SU-DHL-6 (cell line): ENCODE results near the gene AFF4.

Source experiments
- H2AFZ ChIP-seq: fragments of 200-600 bp; sonication (generic); 2 replicates; pipeline ENCODE4 v1.6.1; 2014; ENCODE audit warnings: low read depth, mild to moderate bottlenecking, moderate library complexity, mixed read lengths, antibody characterized with exemption, low read length; ENCODE audit not compliant: severe bottlenecking
- H3F3A ChIP-seq: fragments of 200-600 bp; shearing (Covaris generic); 2 replicates; pipeline ENCODE4 v1.6.0; 2016; ENCODE audit warnings: antibody characterized with exemption, mild to moderate bottlenecking; ENCODE audit not compliant: insufficient read depth
- H3K27ac ChIP-seq: fragments of 200-600 bp; sonication (generic); 2 replicates; pipeline ENCODE4 v1.5.1; 2016; ENCODE audit warnings: low read depth, mild to moderate bottlenecking, low read length, moderate library complexity, mixed read lengths
- H3K27me3 ChIP-seq: fragments of 200-600 bp; sonication (generic), shearing (Covaris generic); 2 replicates; pipeline ENCODE4 v1.6.0; 2014; ENCODE audit warnings: mild to moderate bottlenecking, low read length
- H3K36me3 ChIP-seq: fragments of 200-600 bp; sonication (generic); 2 replicates; pipeline ENCODE4 v1.6.1; 2014; ENCODE audit warnings: mild to moderate bottlenecking, low read length, mixed read lengths
- H3K4me2 ChIP-seq: fragments of 300-600, 200-600 bp; shearing (Covaris generic), sonication (generic); 2 replicates; pipeline ENCODE4 v1.6.0; 2014; ENCODE audit warnings: low read length, low read depth, mild to moderate bottlenecking; ENCODE audit not compliant: poor library complexity, severe bottlenecking
- H3K4me3 ChIP-seq: fragments of 200-600 bp; sonication (generic); 2 replicates; pipeline ENCODE4 v1.5.1; 2014; ENCODE audit warnings: antibody characterized with exemption, low read length, mild to moderate bottlenecking, mixed read lengths; ENCODE audit not compliant: insufficient read depth, poor library complexity, severe bottlenecking
- H3K79me2 ChIP-seq: fragments of 200-600 bp; sonication (generic); 2 replicates; pipeline ENCODE4 v1.6.1; 2014; ENCODE audit warnings: mild to moderate bottlenecking, low read length, moderate library complexity; ENCODE audit not compliant: insufficient read depth
- H3K9ac ChIP-seq: fragments of 200-600 bp; sonication (generic); 2 replicates; pipeline ENCODE4 v1.7.0; 2014; ENCODE audit warnings: mild to moderate bottlenecking, low read length
- H3K9me2 ChIP-seq: fragments of 200-600 bp; sonication (generic); replicated peaks from 2 replicates; pipeline ENCODE4 v1.6.1; 2014; ENCODE audit warnings: low read length; ENCODE audit not compliant: insufficient read depth
- H3K9me3 ChIP-seq: fragments of 200-600 bp; sonication (generic); 2 replicates; pipeline ENCODE4 v1.6.1; 2014; ENCODE audit warnings: low read length, mixed read lengths; ENCODE audit not compliant: insufficient read depth
- H4K20me1 ChIP-seq: fragments of 200-600 bp; sonication (generic); 2 replicates; pipeline ENCODE4 v1.6.1; 2014; ENCODE audit warnings: low read depth, mild to moderate bottlenecking, antibody characterized with exemption, low read length, moderate library complexity, mixed read lengths
- EZH2phosphoT487 ChIP-seq: fragments of 200-600 bp; sonication (generic), shearing (Covaris generic); conservative IDR thresholded peaks from 2 replicates; pipeline ENCODE4 v1.6.1; 2018; ENCODE audit warnings: mild to moderate bottlenecking, antibody characterized with exemption, low read length, moderate library complexity, mixed read lengths
- TF ChIP-seq, protein P1 (sequence below): fragments of 200-600 bp; sonication (generic); IDR thresholded peaks from one replicate; pipeline ENCODE4 v1.5.1; 2017; ENCODE audit warnings: antibody characterized with exemption, mild to moderate bottlenecking, low read length, moderate library complexity; ENCODE audit not compliant: insufficient read depth, poor library complexity, severe bottlenecking

The AFF4 gene

DNA sequence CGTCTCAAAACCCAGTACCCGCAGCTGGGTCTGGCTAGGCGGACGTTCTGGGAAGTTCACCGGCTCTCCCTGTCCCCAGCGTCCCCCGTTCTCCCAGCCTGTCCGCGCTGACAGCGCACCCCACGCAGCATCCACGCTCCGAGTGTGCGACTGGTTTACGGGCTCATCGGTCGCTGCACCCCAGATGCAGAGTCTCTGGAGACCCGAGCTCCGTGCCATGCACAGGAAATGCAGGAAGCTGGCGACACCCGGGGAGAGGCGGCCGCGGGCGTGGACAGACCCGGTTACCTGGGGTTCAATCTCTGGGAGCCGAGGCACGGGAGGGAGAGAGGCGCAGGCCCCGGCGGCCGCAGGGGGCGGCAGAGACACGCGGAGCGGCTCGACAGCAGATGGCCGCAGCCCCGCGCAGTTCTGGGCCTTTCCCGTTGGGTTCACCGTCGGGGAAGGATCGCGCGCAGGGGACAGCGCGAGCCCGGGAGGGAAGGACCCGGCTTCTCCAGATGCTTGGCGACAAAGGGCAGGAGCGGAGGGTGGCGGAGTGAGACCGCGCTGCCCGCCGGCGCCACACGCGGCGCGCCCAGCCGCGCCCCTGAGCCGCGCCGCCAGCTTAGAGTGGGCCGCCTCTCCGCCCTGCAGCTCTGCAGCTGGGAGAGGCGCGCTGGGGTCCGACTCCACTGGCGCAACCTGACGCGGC is 133.5 kb downstream of the AFF4 start:
- Histone ChIP-seq H2AFZ (peak overlapping the region; percentile 89), H3K36me3 (no peaks in the 10 kb centered on the region), H3K27ac (no peak overlapping the region), H3K4me3 (peak overlapping the region; percentile 74), H3K79me2 (no peaks in the 10 kb centered on the region), H3K9me3 (no peaks in the 10 kb centered on the region), H3K27me3 (no peaks in the 10 kb centered on the region), H3F3A (no peaks in the 10 kb centered on the region), H3K9me2 (no peaks in the 10 kb centered on the region), H4K20me1 (no peaks in the 10 kb centered on the region), H3K9ac (peak overlapping the region; percentile 65), H3K4me2 (peak overlapping the region; percentile 48)
- TF ChIP-seq EZH2phosphoT487 = no peak
- TF ChIP-seq, protein P1, sequence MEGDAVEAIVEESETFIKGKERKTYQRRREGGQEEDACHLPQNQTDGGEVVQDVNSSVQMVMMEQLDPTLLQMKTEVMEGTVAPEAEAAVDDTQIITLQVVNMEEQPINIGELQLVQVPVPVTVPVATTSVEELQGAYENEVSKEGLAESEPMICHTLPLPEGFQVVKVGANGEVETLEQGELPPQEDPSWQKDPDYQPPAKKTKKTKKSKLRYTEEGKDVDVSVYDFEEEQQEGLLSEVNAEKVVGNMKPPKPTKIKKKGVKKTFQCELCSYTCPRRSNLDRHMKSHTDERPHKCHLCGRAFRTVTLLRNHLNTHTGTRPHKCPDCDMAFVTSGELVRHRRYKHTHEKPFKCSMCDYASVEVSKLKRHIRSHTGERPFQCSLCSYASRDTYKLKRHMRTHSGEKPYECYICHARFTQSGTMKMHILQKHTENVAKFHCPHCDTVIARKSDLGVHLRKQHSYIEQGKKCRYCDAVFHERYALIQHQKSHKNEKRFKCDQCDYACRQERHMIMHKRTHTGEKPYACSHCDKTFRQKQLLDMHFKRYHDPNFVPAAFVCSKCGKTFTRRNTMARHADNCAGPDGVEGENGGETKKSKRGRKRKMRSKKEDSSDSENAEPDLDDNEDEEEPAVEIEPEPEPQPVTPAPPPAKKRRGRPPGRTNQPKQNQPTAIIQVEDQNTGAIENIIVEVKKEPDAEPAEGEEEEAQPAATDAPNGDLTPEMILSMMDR = peak; percentile 69

DNA sequence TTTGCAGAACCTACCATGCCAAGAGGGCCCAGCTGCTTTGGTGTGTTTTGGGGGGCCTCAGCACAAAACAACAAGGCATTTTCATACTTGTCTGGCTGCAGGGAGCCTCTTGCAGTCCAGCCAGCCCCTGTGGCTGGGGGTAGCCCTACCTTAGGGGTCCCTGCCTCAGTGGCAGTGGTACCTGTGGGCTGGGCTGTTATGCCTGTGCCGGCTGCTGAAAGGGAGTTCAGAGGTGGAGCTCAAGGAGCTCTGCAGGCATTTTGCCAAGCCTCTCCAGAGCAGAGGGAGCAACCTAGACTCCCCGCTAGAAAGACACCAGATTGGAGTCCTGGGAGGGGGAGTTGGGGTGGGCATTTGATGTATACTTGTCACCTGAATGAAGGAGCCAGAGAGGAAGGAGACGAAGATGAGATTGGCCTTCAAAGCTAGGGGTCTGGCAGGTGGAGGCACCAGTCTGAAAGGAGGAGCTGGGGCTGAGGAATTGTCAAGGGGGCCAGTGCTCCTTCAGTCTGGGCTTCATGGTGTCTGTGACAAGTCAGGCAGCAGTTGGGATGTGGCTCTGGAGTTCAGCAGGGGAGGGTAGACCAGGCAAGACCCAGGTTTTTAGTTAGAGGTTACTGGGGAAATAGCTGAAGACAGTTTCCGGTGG is 134.5 kb downstream of the AFF4 start:
- Histone ChIP-seq H3K9me3 (no peaks in the 10 kb centered on the region), H2AFZ (no peak overlapping the region), H3K27me3 (no peaks in the 10 kb centered on the region), H3K27ac (no peak overlapping the region), H3K9me2 (no peaks in the 10 kb centered on the region), H4K20me1 (no peaks in the 10 kb centered on the region), H3F3A (no peaks in the 10 kb centered on the region), H3K4me2 (no peak overlapping the region), H3K79me2 (no peaks in the 10 kb centered on the region), H3K4me3 (no peak overlapping the region), H3K9ac (no peak overlapping the region), H3K36me3 (no peaks in the 10 kb centered on the region)
- no peak for TF ChIP-seq EZH2phosphoT487
- TF ChIP-seq, protein P1 = no peak

DNA sequence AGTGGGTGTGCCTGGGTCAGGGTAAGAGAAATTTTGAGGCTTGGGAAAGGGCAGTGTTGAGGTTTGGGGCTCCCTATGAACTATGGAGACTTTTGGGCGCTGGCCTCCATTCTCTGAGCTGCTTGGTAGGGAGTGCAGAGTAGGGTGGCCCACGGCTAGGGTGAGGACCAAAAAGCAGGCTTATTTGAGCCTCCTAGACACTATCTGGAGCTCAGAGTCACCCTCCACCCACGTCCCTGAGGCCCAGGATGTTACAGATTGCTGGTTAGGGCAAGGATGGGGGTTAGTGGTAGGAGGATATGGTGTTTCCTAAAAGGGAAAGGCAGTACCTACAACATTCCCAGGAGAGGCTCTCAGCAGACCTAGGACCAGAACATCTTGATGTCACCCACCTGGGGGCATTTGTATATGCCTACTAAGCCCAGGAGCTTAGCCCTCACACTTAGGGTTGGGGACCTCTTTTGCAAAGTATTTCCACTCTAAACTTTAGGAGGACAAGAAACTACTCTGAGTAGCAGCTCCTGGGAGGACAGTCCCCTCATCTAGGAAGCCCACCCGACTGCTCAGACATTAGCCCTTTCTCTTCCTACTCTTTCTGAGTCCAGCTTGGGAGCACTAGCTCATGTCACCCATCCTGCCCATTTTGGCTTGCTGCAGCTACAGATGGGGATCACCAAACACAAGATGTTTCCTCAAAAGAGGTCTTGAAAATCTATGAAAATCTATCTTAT is 135.3 kb downstream of the AFF4 start:
- no peak overlapping the region for H2AFZ ChIP-seq
- no peaks in the 10 kb centered on the region for H3F3A ChIP-seq
- no peaks in the 10 kb centered on the region for H3K9me2 ChIP-seq
- no peaks in the 10 kb centered on the region for H3K9me3 ChIP-seq
- H3K4me2 ChIP-seq = no peak overlapping the region
- H3K36me3 ChIP-seq = no peaks in the 10 kb centered on the region
- no peak overlapping the region for H3K4me3 ChIP-seq
- no peaks in the 10 kb centered on the region for H4K20me1 ChIP-seq
- H3K79me2 ChIP-seq = no peaks in the 10 kb centered on the region
- H3K27me3 ChIP-seq = no peaks in the 10 kb centered on the region
- no peak overlapping the region for H3K27ac ChIP-seq
- H3K9ac ChIP-seq = no peak overlapping the region
- no peak for TF ChIP-seq EZH2phosphoT487
- TF ChIP-seq, protein P1 = no peak
